ENCODE results near the gene POLR1B. TPM values are rescaled to one million over a fixed set of nuclear protein-coding genes. Genes with fewer than 3 reads are reported as not detected.

Gene POLR1B
- total and polyA plus RNA-seq, 2 of the 13 experiments (the other 11 are each of a cell fraction or from before 2014, with no cell fraction given) = 18.3 to 46.0 TPM

GRCh38 chr2:112621790-112622527, 79.7 kb downstream of the POLR1B start:
- ChIA-PET CTCF (ENCODE audit: low intra/inter-chr PET ratio, low total read pairs) (no interaction called here), POLR2A (interaction anchor here (0.9 kb wide), 1 partner anchor 23 kb away, joined by 3 read pairs; the partner anchor contains the start of gene SLC20A1)
- DNase-seq (ENCODE audit: low spot score) (no peak), FAIRE-seq (no peak), ATAC-seq (no peak)
- Histone ChIP-seq H3K27ac (ENCODE audit: extremely low read length, insufficient read depth, low read length) (no peak overlapping the region), H3K36me3 (replicated peaks in 1 of 2; ENCODE audit: control insufficient read depth in 1 of 2, insufficient read depth in 2 of 2, low read length in 2 of 2) (no peaks in the 10 kb centered on the region), H3K9me3 (ENCODE audit: low read length) (no peaks in the 10 kb centered on the region), H3K79me2 (ENCODE audit: insufficient read depth, low read length) (no peaks in the 10 kb centered on the region), H4K20me1 (ENCODE audit: insufficient read depth, low read length) (no peaks in the 10 kb centered on the region), H3K27me3 (ENCODE audit: control insufficient read depth in 1 of 2, insufficient read depth in 2 of 2, low read length in 2 of 2) (peaks cover 2 to 3% of the 10 kb centered on the region in 2 experiments; a peak in 2 of 5 replicates), H3K9ac (ENCODE audit: insufficient read depth, low read depth, low read length) (no peak overlapping the region), H3K4me2 (ENCODE audit: low read depth, low read length) (no peak overlapping the region), H3K4me3 (replicated peaks in 1 of 3; ENCODE audit: insufficient read depth in 1 of 3, low read depth in 2 of 3, low read length in 3 of 3) (no peak overlapping the region), H2AFZ (ENCODE audit: low read length) (no peak overlapping the region), H3K4me1 (ENCODE audit: insufficient read depth, low read length) (peaks cover 10% of the 10 kb centered on the region; the same call in 1 of the 2 replicates)
- no TSS peak for BruUV-seq (replicated peaks)
- no peak for TF ChIP-seq FOXP1 (IDR thresholded peaks at IDR 0.05)
- no peak for TF ChIP-seq FOXP1 (CRISPR knock-in tag; IDR thresholded peaks at IDR 0.05)
- TF ChIP-seq THAP11 (CRISPR knock-in tag; IDR thresholded peaks at IDR 0.05) = no peak
- TF ChIP-seq ZMAT5 (CRISPR knock-in tag; IDR thresholded peaks at IDR 0.05; ENCODE audit: borderline replicate concordance, low read depth) = no peak
- no peak for TF ChIP-seq MXD4 (CRISPR knock-in tag; IDR thresholded peaks at IDR 0.05)
- no peak for TF ChIP-seq ZNF709 (CRISPR knock-in tag; IDR thresholded peaks at IDR 0.05)
- no peak for TF ChIP-seq ZBTB43 (CRISPR knock-in tag; conservative IDR thresholded peaks at IDR 0.05)
- TF ChIP-seq FOXA3 (CRISPR knock-in tag; IDR thresholded peaks at IDR 0.05) = no peak
- in situ Hi-C loops (cut with HindIII; ENCODE audit: extremely low pct_ligation_motif_present, low pct_unique_long_range_greater_than_20kb) = no loop called here
- intact Hi-C loops (cut with micrococcal nuclease; ENCODE audit: unreplicated experiment) = no loop called here
- WGBS (ENCODE audit: low lambda C conversion rate) = 79% methylated on average over 22 of the region's 22 CpGs

Measured in HepG2 (cell line).